ENCODE measurements around the gene CCDC150.
"Not testable (repeated sequence)": the region's sequence is repeated elsewhere in the genome, so short reads cannot be mapped to it uniquely, and the experiment has no call there.

DNA sequence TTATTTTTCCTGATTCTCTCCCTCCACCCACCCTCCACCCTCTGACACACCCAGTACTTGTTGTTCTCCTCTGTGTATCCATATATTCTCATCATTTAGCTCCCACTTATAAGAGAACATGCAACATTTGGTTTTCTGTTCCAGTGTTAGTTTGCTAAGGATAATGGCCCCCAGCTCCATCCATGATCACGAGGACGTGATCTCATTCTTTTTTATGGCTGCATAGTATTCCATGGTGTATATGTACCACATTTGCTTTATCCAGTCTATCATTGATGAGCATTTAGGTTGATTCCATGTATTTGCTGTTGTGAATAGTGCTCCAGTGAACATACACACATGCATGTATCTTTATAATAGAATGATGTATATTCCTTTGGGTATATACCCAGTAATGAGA, 47.2 kb downstream of the CCDC150 start:
- TF ChIP-seq, protein P1, sequence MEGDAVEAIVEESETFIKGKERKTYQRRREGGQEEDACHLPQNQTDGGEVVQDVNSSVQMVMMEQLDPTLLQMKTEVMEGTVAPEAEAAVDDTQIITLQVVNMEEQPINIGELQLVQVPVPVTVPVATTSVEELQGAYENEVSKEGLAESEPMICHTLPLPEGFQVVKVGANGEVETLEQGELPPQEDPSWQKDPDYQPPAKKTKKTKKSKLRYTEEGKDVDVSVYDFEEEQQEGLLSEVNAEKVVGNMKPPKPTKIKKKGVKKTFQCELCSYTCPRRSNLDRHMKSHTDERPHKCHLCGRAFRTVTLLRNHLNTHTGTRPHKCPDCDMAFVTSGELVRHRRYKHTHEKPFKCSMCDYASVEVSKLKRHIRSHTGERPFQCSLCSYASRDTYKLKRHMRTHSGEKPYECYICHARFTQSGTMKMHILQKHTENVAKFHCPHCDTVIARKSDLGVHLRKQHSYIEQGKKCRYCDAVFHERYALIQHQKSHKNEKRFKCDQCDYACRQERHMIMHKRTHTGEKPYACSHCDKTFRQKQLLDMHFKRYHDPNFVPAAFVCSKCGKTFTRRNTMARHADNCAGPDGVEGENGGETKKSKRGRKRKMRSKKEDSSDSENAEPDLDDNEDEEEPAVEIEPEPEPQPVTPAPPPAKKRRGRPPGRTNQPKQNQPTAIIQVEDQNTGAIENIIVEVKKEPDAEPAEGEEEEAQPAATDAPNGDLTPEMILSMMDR (conservative IDR thresholded peaks at IDR 0.05; ENCODE audit: low read depth, low read length): not testable (repeated sequence)
- TF ChIP-seq EZH2phosphoT487 (IDR thresholded peaks at IDR 0.05; ENCODE audit: borderline replicate concordance, low read length); EZH2 (IDR thresholded peaks at IDR 0.05; ENCODE audit: low read length, unreplicated experiment): not testable (repeated sequence)
